ENCODE results near the gene C5.

The C5 gene

GRCh38 chr9:120950421-120951388, 99.4 kb downstream of the C5 start:
- Mint-ChIP-seq H3K27me3 (ENCODE audit: low read depth, poor library complexity) (peaks cover 6% of the 10 kb centered on the region), H3K27ac (peak overlapping the region; percentile 58), H3K9me3 (no peaks in the 10 kb centered on the region), H3K4me1 (peaks cover 44% of the 10 kb centered on the region), H3K4me3 (no peak overlapping the region), H3K36me3 (ENCODE audit: low read depth) (no peaks in the 10 kb centered on the region)
- DNase-seq: no peak
- TF ChIP-seq CTCF (IDR thresholded peaks at IDR 0.05): no peak

DNA sequence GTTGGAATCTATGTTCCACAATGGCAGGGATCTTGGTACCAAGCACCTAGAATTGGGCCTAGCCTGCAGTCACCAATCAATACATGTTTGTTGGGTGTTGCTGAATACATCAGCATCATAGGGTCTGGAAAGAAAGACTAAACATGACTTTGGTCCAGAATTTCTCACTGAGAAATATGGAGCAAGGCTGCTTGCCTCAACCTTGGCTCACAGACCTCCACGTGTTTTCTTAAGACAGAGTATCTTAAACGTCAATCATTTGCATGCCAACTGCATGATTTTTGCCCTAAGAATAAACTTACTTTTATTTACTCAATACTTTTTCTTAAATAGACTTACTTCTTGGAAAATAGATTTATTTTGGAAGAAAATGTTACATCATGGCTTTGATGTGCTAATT, 100.8 kb downstream of the C5 start:
- Mint-ChIP-seq H3K27me3 (ENCODE audit: low read depth, poor library complexity) (peaks cover 8% of the 10 kb centered on the region), H3K36me3 (ENCODE audit: low read depth) (no peaks in the 10 kb centered on the region), H3K4me1 (peaks cover 50% of the 10 kb centered on the region), H3K9me3 (no peaks in the 10 kb centered on the region), H3K4me3 (no peak overlapping the region), H3K27ac (no peak overlapping the region)
- no peak for TF ChIP-seq CTCF (IDR thresholded peaks at IDR 0.05)
- DNase-seq: no peak

DNA sequence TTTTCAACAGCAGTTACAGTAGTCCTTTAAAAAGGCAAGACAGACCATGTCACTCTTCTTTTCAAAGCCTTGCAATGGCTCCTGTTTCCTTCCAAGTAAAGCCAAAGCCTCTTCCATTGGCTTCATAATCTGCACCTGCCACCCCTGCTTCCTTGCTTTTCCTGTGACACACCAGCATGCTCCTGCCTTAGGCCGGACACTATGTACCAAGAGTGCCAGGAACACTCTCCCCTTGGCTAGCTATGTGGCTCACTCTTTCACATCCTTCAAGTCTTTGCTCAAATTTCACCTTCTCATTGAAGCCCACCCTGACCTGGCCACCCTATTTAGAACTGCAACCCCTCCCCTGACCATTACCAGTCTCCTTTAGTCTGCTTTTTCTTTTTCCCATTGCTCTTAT, 101.3 kb downstream of the C5 start:
- Mint-ChIP-seq H3K9me3 (no peaks in the 10 kb centered on the region), H3K27me3 (ENCODE audit: low read depth, poor library complexity) (peaks cover 7% of the 10 kb centered on the region), H3K36me3 (ENCODE audit: low read depth) (no peaks in the 10 kb centered on the region), H3K27ac (no peak overlapping the region), H3K4me3 (no peak overlapping the region), H3K4me1 (peaks cover 51% of the 10 kb centered on the region)
- TF ChIP-seq CTCF (IDR thresholded peaks at IDR 0.05): no peak
- no peak for DNase-seq

GRCh38 chr9:120947222-120947621, 102.9 kb downstream of the C5 start:
- H3K27ac Mint-ChIP-seq: no peak overlapping the region
- H3K9me3 Mint-ChIP-seq: no peaks in the 10 kb centered on the region
- peaks cover 7% of the 10 kb centered on the region for H3K27me3 Mint-ChIP-seq (ENCODE audit: low read depth, poor library complexity)
- DNase-seq: no peak
- no peak for TF ChIP-seq CTCF (IDR thresholded peaks at IDR 0.05)
- peaks cover 44% of the 10 kb centered on the region for H3K4me1 Mint-ChIP-seq
- H3K4me3 Mint-ChIP-seq: no peak overlapping the region
- H3K36me3 Mint-ChIP-seq (ENCODE audit: low read depth): no peaks in the 10 kb centered on the region

DNA sequence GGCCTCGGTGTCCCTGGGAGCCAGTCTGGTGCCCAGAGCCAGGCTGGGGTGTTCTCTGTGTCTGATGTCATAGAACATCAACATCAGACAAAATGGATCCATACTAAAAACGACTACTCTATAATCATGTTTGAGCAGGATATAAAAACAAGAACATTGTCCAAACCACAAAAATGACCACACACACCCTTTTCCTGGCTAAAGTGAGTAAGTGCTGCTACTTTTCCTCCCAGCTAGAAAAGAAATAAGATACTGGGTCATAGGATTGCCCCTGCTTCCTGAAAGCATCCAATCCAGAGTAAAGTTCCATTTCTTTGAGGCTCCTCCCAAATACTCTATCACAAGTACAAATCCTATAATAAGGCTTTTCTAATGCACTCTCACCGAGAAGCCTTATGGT, 103.8 kb downstream of the C5 start:
- Mint-ChIP-seq H3K36me3 (ENCODE audit: low read depth) (no peaks in the 10 kb centered on the region), H3K4me3 (no peak overlapping the region), H3K27me3 (ENCODE audit: low read depth, poor library complexity) (peaks cover 7% of the 10 kb centered on the region), H3K27ac (no peak overlapping the region), H3K9me3 (no peaks in the 10 kb centered on the region), H3K4me1 (peaks cover 43% of the 10 kb centered on the region)
- no peak for DNase-seq
- no peak for TF ChIP-seq CTCF (IDR thresholded peaks at IDR 0.05)

GRCh38 chr9:120944948-120945347, 105.1 kb downstream of the C5 start:
- peak overlapping the region; percentile 91 for H3K27ac Mint-ChIP-seq
- H3K27me3 Mint-ChIP-seq (ENCODE audit: low read depth, poor library complexity): peaks cover 13% of the 10 kb centered on the region
- H3K4me3 Mint-ChIP-seq: no peak overlapping the region

More at GRCh38 chr9:120944948-120945347, 105.1 kb downstream of the C5 start:
- DNase-seq: no peak
- H3K4me1 Mint-ChIP-seq: peaks cover 45% of the 10 kb centered on the region
- no peaks in the 10 kb centered on the region for H3K9me3 Mint-ChIP-seq
- TF ChIP-seq CTCF (IDR thresholded peaks at IDR 0.05): no peak
- no peaks in the 10 kb centered on the region for H3K36me3 Mint-ChIP-seq (ENCODE audit: low read depth)

Data from nephron progenitor cell (in vitro differentiated cells).